NCI-H2029 treated with DMSO at 0.1 percent for 48 hours (cell line): ENCODE data around the gene NRBP1.

Experiments used
- DNase-seq: peaks from one replicate; lab custom pipeline; 2025; lab: John Stamatoyannopoulos, UW

NRBP1 gene

GRCh38 chr2:27428213-27428977, at the start of gene NRBP1:
Gene NRBP1 (plus strand): TSS chr2:27428631. CDS start chr2:27433274, 4,643 bp downstream.
- peak; percentile 57 for DNase-seq

DNA sequence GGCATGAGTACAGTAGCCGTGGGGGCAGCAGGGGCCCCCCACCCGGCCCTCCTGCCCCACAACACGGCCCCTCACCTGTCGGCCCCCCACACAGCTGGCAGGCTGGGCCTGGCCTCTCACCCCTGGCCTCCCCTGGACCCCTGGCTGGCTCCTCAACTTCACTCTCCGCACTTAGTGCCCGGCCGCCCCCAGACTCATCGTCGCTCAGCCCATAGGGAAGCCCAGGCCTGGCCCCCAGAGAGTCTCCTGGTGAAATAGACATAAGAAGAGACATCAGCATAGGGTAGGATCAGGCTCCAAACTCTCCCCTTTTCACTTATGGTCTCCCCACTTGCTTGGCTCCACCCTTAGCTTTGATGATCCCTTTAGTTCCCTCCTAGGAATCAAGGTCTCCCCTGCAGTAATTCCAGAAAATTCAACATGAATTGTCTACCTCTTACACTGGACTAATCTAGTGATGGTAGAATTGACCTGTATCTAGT, 49.6 kb upstream of the NRBP1 start:
- DNase-seq, result no peak

GRCh38 chr2:27379383-27379835, 49.0 kb upstream of the NRBP1 start:
- DNase-seq, result no peak

DNA sequence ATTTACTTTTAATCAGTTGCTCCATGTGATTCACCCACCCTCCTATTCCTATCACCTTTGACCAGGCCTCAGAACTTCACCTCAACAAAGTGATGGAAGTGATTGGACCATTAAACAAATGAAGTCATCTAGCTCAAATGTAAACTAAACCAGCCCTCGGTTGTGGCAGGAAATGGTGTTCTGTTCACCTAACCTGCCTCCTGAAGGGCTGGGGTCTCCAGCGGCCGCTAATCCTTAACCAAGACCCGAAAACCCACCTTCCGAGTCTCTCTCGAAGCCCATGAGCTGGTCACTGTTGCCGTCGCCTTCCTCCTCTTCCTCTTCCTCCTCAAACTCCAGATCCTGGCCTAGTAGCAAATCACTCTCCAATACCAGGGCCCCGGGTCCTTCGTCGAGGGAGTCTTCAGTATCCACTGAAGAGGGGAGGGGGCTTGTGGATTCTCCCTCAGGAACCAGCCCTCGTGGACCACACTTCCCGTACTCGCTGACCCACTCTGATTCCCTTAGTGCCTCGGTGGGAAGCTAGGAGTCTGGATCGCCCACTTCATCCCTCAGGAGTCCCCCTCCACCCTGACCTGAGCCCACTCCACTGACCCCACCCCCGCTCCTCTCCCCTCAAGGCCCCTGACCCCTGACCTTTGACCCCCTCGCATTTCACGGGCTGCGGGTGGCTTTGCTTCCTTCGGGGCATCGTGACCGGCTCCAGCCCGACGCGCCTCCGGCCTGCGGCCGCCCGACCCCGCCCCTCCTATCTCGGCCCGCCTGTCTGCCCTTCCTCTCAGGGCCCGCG, 48.4 kb upstream of the NRBP1 start:
- DNase-seq, result no peak

DNA sequence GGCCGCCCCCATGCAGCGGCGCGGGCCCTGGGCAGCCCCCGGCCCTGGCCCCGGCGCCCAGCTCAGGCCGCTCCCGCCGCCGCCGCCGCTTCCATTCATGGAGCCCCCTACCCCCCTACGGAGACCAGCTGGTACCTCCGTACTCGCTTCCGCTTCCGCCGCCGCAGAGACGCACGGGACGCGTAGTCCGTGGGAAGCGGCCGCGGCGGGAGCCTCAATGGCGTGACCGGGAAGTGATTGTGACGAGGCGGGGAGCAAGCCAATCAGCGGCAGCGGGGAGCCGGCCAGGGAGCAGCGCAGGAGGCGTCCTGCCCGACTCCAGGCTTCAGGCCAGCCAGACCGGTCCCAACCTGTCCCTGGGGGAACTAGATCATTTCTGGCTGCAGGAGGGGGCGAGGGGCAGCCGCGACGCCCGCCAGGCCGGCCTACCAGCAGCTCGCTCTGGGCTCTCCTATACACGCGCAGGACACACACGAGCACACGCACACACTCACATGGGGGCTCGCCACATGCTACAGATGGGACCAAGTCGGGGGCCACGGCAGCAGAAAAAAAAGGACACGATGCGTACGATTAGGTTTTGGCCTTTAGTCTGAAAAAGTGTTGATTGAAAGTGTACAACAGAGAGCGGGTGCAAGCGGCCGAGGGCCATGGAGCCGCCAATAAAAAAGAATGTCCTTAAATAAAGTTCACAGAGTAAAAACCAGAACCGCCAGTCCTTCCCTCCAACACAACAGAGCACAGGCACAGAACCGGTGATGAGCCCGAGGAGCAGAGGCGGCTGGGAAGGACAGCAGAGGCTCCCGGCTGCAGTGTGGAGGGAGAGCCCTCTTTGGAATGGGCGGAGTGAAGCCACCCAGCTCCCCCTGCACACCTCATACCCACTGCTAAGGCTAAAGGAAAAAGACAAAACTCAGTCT, 47.5 kb upstream of the NRBP1 start, which contains the start of gene ZNF513:
TSS of gene ZNF513 (minus strand) at position 109 of the 920 bp plus-strand sequence. CDS start 208 bp downstream, outside the sequence.
- DNase-seq, result peak; percentile 65

DNA sequence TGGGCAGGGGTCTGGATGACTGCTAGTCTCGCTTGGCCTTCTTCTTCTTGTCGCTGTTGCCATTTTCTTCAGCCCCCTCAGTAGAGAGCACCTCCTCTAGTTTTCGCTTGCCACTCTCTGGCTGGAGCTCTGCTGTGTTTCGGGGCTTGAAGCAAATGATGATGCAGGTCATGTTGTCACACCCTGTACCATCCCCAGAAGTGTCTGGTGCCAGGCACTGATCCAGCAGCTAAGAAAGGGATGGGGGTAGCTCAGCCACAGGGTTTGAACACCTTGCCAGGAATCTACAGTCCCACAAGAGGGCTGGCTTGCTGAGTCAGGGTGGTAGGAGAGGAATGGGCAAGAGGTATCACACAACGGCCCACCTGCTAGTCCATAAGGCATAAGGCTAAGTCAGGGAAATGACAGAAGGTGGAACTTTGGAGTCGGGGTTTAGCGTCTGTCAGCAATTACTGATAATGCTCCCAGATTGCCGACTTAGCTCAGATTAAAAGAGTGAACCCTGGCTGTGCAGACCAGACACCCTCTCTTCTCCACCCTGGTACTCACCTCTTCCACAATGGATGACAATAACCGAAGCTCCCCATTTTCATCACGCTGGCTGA, 46.8 kb upstream of the NRBP1 start:
- DNase-seq, result no peak

DNA sequence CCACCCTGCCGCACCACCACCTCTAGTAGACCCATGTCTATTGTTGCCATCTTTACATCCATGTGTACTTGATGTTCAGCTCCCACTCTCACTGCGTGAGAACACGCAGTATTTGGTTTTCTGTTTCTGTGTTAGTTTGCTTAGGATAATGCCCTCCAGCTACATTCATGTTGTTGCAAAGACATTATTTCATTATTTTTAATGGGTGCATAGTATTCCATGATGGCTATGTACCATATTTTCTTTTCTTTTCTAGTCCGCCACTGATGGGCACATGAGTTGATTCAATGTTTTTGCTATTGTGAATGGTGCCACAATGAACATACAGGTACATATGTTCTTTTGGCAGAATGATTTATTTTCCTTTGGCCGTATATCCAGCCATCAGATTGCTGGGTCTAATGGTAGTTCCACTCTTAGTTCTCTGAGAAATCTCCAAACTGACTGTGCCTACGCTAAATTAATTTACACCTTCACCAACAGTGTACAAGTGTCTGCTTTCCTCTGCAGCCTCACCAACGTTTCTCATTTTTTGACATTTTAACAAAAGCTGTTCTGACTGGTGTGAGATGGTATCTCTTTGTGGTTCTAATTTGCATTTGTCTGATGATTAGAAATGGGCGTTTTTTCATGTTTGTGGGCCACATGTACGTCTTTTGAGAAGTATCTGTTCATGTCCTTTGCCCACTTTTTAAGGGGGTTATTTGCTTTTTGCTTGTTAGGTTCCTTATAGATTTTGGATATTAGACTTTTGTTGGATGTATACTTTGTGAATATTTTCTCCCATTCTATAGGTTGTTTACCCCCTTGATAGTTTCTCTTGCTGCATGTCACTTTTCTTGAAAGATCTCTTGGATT, 37.4 kb upstream of the NRBP1 start:
- DNase-seq, result no peak

DNA sequence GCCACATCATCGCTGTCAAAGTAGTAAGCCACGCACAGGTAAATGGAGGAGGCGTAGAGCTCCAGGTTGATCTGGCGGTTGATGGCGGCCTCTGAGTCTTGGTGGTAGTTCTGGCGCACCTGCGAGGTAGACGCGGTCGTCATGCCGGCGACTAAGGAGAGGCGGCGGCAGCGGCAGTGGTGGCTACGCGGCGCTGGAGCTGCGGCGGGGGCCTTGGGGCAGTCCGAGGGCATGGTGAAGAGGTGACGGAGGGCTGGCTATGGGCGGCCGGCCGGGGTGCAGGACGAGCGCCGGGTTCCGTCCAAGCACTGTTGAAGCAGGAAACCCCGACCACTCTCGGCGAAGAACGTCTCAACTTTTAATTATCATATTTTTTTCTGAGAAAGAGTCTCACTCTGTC, 35.2 kb upstream of the NRBP1 start:
- no peak for DNase-seq

GRCh38 chr2:27398962-27399361, 29.5 kb upstream of the NRBP1 start:
- no peak for DNase-seq

DNA sequence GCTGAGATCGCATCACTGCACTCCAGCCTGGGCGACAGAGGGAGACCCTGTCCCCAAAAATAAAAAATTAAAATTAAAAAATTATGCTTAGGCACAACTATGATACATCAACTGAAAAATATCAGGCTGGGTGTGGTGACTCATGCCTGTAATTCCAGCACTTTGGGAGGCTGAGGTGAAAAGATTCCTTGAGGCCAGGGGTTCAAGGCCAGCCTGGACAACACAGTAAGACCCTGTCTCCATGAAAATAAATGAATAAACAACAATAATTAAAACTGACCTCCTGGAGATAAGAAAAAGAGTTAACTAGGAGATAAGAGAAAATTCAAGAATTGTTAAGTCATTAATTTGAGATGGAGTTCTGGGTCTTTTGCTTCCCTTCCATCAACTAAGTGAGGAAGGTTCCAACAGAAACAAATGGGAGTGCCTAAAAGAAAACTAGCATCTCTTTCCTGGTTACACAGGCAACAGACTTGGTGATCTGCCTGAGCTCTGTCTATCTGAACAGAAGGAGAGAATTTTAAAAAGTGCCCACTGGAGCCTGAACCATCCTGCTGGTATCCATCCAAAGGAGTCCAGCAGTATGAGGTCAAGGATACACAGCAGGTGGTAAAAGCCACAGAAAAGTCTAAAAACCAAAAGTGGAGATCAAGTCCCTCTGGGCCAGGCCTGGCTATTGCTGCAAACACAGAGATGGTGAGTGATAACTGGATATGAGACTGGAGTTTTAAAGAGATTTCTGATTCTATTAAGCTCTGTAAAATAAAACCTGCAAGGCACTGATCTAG, 27.9 kb upstream of the NRBP1 start:
- no peak for DNase-seq

DNA sequence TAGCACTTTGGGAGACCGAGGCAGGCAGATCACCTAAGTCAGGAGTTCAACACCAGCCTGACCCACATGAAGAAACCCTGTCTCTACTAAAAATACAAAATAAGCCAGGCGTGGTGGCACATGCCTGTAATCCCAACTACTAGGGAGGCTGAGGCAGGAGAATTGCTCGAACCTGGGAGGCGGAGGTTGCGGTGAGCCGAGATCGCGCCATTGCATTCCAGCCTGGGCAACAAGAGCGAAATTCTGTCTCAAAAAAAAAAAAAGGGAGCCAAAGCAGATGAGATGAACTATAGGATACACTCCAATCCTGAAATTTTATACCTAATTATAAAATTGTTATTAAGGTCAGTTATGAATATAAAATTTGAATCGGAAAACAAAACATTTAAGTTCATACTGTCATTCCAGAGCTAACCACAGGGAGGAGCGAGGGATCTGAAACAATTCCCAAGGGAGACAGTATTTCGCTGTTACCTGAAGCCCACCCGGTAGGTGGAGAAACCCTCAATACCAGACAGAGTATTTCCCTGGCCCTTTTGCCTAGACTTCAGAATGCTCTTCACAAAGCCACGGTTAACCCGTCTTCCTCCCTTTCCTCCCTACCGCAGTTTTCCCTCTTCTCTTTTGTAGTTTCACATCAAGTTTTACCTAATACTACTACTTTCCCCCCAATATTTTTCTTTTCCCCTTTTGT, 20.5 kb upstream of the NRBP1 start:
- no peak for DNase-seq

GRCh38 chr2:27408601-27409320, 19.7 kb upstream of the NRBP1 start:
- no peak for DNase-seq

GRCh38 chr2:27409321-27410073, 18.9 kb upstream of the NRBP1 start, which contains the start of gene PPM1G:
Gene PPM1G (minus strand): TSS chr2:27409591. CDS start chr2:27409422, 169 bp downstream.
- DNase-seq, result peak; percentile 66

DNA sequence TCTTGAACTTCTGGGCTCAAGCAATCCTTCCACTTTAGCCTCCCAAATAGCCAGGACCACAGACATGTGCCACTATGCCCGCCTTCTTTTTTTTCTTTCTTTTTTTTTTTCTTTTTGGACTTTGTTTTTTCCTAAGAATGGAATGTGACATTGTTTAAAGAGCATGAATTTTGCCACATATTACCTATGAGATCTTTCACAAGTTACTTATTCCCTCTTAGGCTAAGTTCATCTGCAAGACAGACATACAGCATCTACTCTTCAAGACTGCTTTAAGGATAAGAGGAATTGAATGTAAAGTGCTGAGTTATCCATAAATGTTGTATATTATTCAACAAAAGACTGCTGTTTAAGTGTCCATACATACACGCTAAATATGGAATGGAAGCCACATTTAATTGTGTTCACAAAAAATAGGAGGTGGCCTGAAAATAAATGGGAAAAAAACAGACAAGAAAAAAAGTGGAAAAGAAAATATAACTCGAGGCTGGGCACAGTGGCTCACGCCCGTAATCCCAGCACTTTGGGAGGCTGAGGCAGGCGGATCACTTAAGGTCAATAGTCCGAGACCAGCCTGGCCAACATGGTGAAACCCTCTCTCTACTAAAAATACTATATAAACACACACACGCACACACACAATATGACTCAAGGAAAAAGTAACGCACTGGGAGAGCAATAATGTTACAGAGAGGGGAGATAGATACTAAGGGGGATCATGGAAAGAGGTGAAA, 15.8 kb upstream of the NRBP1 start:
- DNase-seq, result no peak

GRCh38 chr2:27416151-27416550, 12.3 kb upstream of the NRBP1 start:
- DNase-seq, result no peak

DNA sequence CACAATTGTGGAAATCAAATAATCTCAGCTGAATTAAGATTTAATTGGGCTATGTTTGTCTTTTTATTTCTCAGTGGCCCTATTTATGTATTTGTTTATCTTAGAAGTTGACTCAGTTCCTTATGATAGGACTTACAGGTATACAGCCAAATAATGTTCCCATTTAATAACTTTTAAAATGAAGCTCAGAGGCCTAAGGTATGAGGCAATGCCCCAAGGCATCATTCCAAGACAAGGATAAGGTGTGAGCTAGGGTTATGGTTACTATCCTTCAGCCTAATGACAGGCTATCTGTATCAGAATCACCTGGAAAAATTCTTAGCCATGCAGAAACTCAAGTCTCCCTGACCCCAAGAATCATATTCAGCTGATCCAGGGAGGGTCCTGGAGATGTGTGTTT, 7.4 kb upstream of the NRBP1 start:
- no peak for DNase-seq
